H9 (cell line): ENCODE results near the gene ABCB1. TPM values are rescaled to one million over a fixed set of nuclear protein-coding genes. Genes with fewer than 3 reads are reported as not detected.

ENCODE experiments used
- DNase-seq: peaks from one replicate; pipeline ENCODE4 v3.0.0-alpha.2; 2017
- H2AFZ ChIP-seq: one replicate; pipeline ENCODE4 v1.6.1; 2013; ENCODE audit warnings: mild to moderate bottlenecking, low read length, control low read depth, moderate library complexity
- H2AK5ac ChIP-seq: 2 replicates; pipeline ENCODE4 v1.6.1; 2013; ENCODE audit warnings: low read length, control low read depth, mixed read lengths; ENCODE audit not compliant: insufficient read length
- H2BK120ac ChIP-seq: one replicate; pipeline ENCODE4 v1.6.1; 2013; ENCODE audit warnings: low read depth, mild to moderate bottlenecking, low read length, control low read depth, inconsistent platforms; ENCODE audit not compliant: poor library complexity, severe bottlenecking
- H2BK12ac ChIP-seq: 2 replicates; pipeline ENCODE4 v1.6.1; 2013; ENCODE audit warnings: low read length, control low read depth, mixed read lengths, low read depth; ENCODE audit not compliant: insufficient read length
- H2BK15ac ChIP-seq: 2 replicates; pipeline ENCODE4 v1.6.1; 2013; ENCODE audit warnings: low read depth, low read length, control low read depth
- H2BK20ac ChIP-seq: one replicate; pipeline ENCODE4 v1.6.1; 2013; ENCODE audit warnings: low read depth, mild to moderate bottlenecking, low read length, control low read depth, inconsistent platforms; ENCODE audit not compliant: poor library complexity, severe bottlenecking
- H2BK5ac ChIP-seq: 2 replicates; pipeline ENCODE4 v1.6.1; 2013; ENCODE audit warnings: low read length, control low read depth, mixed read lengths; ENCODE audit not compliant: insufficient read length
- H3K14ac ChIP-seq: 2 replicates; pipeline ENCODE4 v1.6.1; 2013; ENCODE audit warnings: low read length, control low read depth; ENCODE audit not compliant: insufficient read depth
- H3K18ac ChIP-seq: 2 replicates; pipeline ENCODE4 v1.6.1; 2013; ENCODE audit warnings: low read depth, mild to moderate bottlenecking, mixed read lengths, low read length, control low read depth; ENCODE audit not compliant: insufficient read length
- H3K23ac ChIP-seq: 2 replicates; pipeline ENCODE4 v1.6.1; 2013; ENCODE audit warnings: low read length, control low read depth, mixed read lengths, low read depth; ENCODE audit not compliant: insufficient read length
- H3K23me2 ChIP-seq: 2 replicates; pipeline ENCODE4 v1.6.1; 2013; ENCODE audit warnings: low read depth, mild to moderate bottlenecking, mixed read lengths, low read length, control low read depth; ENCODE audit not compliant: insufficient read length, poor library complexity, severe bottlenecking
- H3K27ac ChIP-seq: 2 replicates; pipeline ENCODE4 v1.5.1; 2013; ENCODE audit warnings: low read length, control low read depth, mixed read lengths, low read depth; ENCODE audit not compliant: insufficient read length
- H3K27me3 ChIP-seq: 2 replicates; pipeline ENCODE4 v1.6.1; 2013; ENCODE audit warnings: low read length, control low read depth, inconsistent platforms; ENCODE audit not compliant: insufficient read depth
- H3K4ac ChIP-seq: 2 replicates; pipeline ENCODE4 v1.6.1; 2013; ENCODE audit warnings: low read depth, mild to moderate bottlenecking, control low read depth, inconsistent platforms, low read length, moderate library complexity
- H3K4me1 ChIP-seq: 2 replicates; pipeline ENCODE4 v1.6.1; 2013; ENCODE audit warnings: low read length, control low read depth, inconsistent platforms; ENCODE audit not compliant: insufficient read depth
- H3K4me2 ChIP-seq: 2 replicates; pipeline ENCODE4 v1.6.1; 2013; ENCODE audit warnings: low read length, control low read depth, mixed read lengths; ENCODE audit not compliant: insufficient read length, insufficient read depth
- H3K56ac ChIP-seq: 2 replicates; pipeline ENCODE4 v1.6.1; 2013; ENCODE audit warnings: low read depth, mild to moderate bottlenecking, mixed read lengths, low read length, control low read depth; ENCODE audit not compliant: insufficient read length
- H3K79me1 ChIP-seq: 2 replicates; pipeline ENCODE4 v1.6.1; 2013; ENCODE audit warnings: low read depth, mild to moderate bottlenecking, moderate library complexity, low read length, control low read depth, inconsistent platforms; ENCODE audit not compliant: insufficient read depth, poor library complexity, severe bottlenecking
- H3K79me2 ChIP-seq: 2 replicates; pipeline ENCODE4 v1.6.1; 2013; ENCODE audit warnings: low read length, control low read depth, inconsistent platforms; ENCODE audit not compliant: insufficient read depth
- H3K9ac ChIP-seq: 2 replicates; pipeline ENCODE4 v1.6.1; 2013; ENCODE audit warnings: low read length, control low read depth, mixed read lengths; ENCODE audit not compliant: insufficient read length; ENCODE audit errors: extremely low read depth
- H3K9me3 ChIP-seq: one replicate; pipeline ENCODE4 v1.6.1; 2013; ENCODE audit warnings: low read depth, low read length, inconsistent platforms; ENCODE audit not compliant: control insufficient read depth
- H3T11ph ChIP-seq: one replicate; pipeline ENCODE4 v1.6.1; 2013; ENCODE audit warnings: mild to moderate bottlenecking, low read length, control low read depth, inconsistent platforms
- H4K20me1 ChIP-seq: one replicate; pipeline ENCODE4 v1.6.1; 2013; ENCODE audit not compliant: control insufficient read depth, insufficient read length, insufficient read depth
- H4K5ac ChIP-seq: 2 replicates; pipeline ENCODE4 v1.6.1; 2013; ENCODE audit warnings: low read depth, mild to moderate bottlenecking, mixed read lengths, low read length, control low read depth; ENCODE audit not compliant: insufficient read length
- H4K8ac ChIP-seq: replicated peaks from 2 replicates; pipeline ENCODE4 v1.6.1; 2013; ENCODE audit warnings: low read length, control low read depth, mixed read lengths, low read depth; ENCODE audit not compliant: insufficient read length
- H4K91ac ChIP-seq: 2 replicates; pipeline ENCODE4 v1.6.1; 2013; ENCODE audit warnings: low read depth, mild to moderate bottlenecking, moderate library complexity, mixed read lengths, low read length, control low read depth; ENCODE audit not compliant: insufficient read length
- H3K27ac Mint-ChIP-seq, 3 experiments: 2 replicates in 2 of 3; 3 replicates in 1 of 3; pipeline ENCODE4 v1.8.0; 2020 to 2021; ENCODE audit warnings: mixed read lengths in 3 of 3, mild to moderate bottlenecking in 1 of 3, moderate library complexity in 1 of 3
- H3K27me3 Mint-ChIP-seq: 2 replicates; pipeline ENCODE4 v1.8.0; 2021; ENCODE audit warnings: low read depth, mild to moderate bottlenecking, moderate library complexity, mixed read lengths
- H3K36me3 Mint-ChIP-seq, 3 experiments: 2 replicates in 2 of 3; 3 replicates in 1 of 3; pipeline ENCODE4 v1.8.0; 2020 to 2021; ENCODE audit warnings: low read depth in 3 of 3, mixed read lengths in 3 of 3; ENCODE audit not compliant: insufficient read depth in 1 of 3
- H3K4me1 Mint-ChIP-seq, 2 experiments: 2 replicates each; pipeline ENCODE4 v1.8.0; 2020; ENCODE audit warnings: mixed read lengths in 2 of 2
- H3K4me3 Mint-ChIP-seq, 2 experiments: 2 replicates in 1 of 2; 3 replicates in 1 of 2; pipeline ENCODE4 v1.8.0; 2020 to 2021; ENCODE audit warnings: mild to moderate bottlenecking in 2 of 2, mixed read lengths in 2 of 2, moderate library complexity in 1 of 2
- H3K9me3 Mint-ChIP-seq, 2 experiments: 2 replicates in 1 of 2; 3 replicates in 1 of 2; pipeline ENCODE4 v1.8.0; 2020; ENCODE audit warnings: mild to moderate bottlenecking in 2 of 2, mixed read lengths in 2 of 2, moderate library complexity in 1 of 2
- WGBS: extraction: QIAGEN DNeasy Blood & Tissue Kit; methylation state at CpG from one replicate; pipeline ENCODE4 v1.1.7; 2013; ENCODE audit warnings: missing lambda C conversion rate, low lambda C conversion rate, mixed read lengths; ENCODE audit not compliant: insufficient read length; ENCODE audit errors: extremely low coverage; 5-methylcytosine and 5-hydroxymethylcytosine counted together
- total RNA-seq: library from RNA; stranded (reverse); gene quantifications from 2 replicates; pipeline ENCODE4 v1.2.1, GENCODE V29; 2021
- TF ChIP-seq, protein P1 (sequence below): fragments of 200-600 bp; sonication (generic); conservative IDR thresholded peaks from 3 replicates; pipeline ENCODE4 v1.8.0; 2021; ENCODE audit warnings: antibody characterized with exemption, mild to moderate bottlenecking

The ABCB1 gene
- total RNA-seq, 1 experiment from 2014 or later, result 0.33 TPM

DNA sequence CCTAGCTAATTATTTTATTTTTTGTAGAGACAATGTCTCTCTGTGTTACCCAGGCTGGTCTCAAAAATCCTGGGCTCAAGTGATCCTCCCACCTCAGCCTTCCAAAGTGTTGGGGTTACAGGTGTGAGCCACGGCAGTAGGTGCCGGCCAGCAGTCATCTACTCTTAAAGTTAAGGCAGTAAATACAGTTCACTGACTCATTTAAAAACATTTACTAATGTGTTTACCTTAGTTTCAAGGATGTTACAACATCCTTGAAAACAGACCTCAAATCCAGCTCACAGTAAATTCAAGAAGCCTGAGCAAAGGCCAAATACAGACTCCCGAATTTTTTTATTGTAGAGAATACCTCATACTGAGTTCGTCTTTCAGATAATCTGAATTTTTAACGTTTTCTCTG lies 95.6 kb downstream of the ABCB1 start:
- Mint-ChIP-seq H3K4me1 (0 out of 4 replicates have a peak, but pooled peaks cover 0 to 3% of the 10 kb centered on the region in 2 experiments), H3K36me3 (no peaks in the 10 kb centered on the region), H3K4me3 (no peak overlapping the region), H3K27me3 (no peaks in the 10 kb centered on the region), H3K27ac (no peak overlapping the region), H3K9me3 (no peaks in the 10 kb centered on the region)
- Histone ChIP-seq H4K8ac (no peak overlapping the region), H2AFZ (no peak overlapping the region), H4K5ac (no peak overlapping the region), H3K27me3 (no peaks in the 10 kb centered on the region), H3K4me1 (no peaks in the 10 kb centered on the region), H3K56ac (no peak overlapping the region), H3K18ac (no peak overlapping the region), H2BK120ac (no peak overlapping the region), H2AK5ac (no peak overlapping the region), H3K23ac (no peak overlapping the region), H2BK15ac (no peak overlapping the region), H4K91ac (no peak overlapping the region), H3K9ac (no peak overlapping the region), H3T11ph (no peak overlapping the region), H4K20me1 (no peaks in the 10 kb centered on the region), H3K14ac (no peak overlapping the region), H2BK12ac (no peak overlapping the region), H3K79me2 (no peaks in the 10 kb centered on the region), H2BK20ac (no peak overlapping the region), H3K79me1 (no peaks in the 10 kb centered on the region), H3K23me2 (no peaks in the 10 kb centered on the region), H3K4ac (no peak overlapping the region), H3K27ac (no peak overlapping the region), H3K4me2 (no peak overlapping the region), H3K9me3 (no peaks in the 10 kb centered on the region), H2BK5ac (no peak overlapping the region)
- no CpG with 5 or more reads among the region's 5 CpGs for WGBS
- TF ChIP-seq, protein P1, sequence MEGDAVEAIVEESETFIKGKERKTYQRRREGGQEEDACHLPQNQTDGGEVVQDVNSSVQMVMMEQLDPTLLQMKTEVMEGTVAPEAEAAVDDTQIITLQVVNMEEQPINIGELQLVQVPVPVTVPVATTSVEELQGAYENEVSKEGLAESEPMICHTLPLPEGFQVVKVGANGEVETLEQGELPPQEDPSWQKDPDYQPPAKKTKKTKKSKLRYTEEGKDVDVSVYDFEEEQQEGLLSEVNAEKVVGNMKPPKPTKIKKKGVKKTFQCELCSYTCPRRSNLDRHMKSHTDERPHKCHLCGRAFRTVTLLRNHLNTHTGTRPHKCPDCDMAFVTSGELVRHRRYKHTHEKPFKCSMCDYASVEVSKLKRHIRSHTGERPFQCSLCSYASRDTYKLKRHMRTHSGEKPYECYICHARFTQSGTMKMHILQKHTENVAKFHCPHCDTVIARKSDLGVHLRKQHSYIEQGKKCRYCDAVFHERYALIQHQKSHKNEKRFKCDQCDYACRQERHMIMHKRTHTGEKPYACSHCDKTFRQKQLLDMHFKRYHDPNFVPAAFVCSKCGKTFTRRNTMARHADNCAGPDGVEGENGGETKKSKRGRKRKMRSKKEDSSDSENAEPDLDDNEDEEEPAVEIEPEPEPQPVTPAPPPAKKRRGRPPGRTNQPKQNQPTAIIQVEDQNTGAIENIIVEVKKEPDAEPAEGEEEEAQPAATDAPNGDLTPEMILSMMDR, result no peak
- no peak for DNase-seq
